ENCODE measurements around the gene DHX35. TPM values are rescaled to one million over a fixed set of nuclear protein-coding genes. Genes with fewer than 3 reads are reported as not detected.

Gene DHX35
- total and polyA plus RNA-seq, 2 of the 8 experiments (the other 6 are each of a cell fraction or from before 2014, with no cell fraction given) = 21.9 to 27.7 TPM

GRCh38 chr20:39036011-39036410, 73.9 kb downstream of the DHX35 start:
- no peak overlapping the region for H2AK5ac ChIP-seq (ENCODE audit: low read depth, low read length)
- no peak overlapping the region for H3K18ac ChIP-seq (ENCODE audit: extremely low read depth, low read length)
- H3K27ac ChIP-seq (ENCODE audit: low read depth, low read length) = no peak overlapping the region
- no peak overlapping the region for H2BK20ac ChIP-seq (ENCODE audit: low read length)
- no peak overlapping the region for H2BK120ac ChIP-seq (replicated peaks; ENCODE audit: low read depth, low read length)
- FAIRE-seq = no peak
- no peak overlapping the region for H3K23ac ChIP-seq (ENCODE audit: insufficient read length)
- CTCF ChIA-PET (ENCODE audit: partially characterized antibody) = interaction anchor here (0.9 kb wide), 1 partner anchor 12 kb away, joined by 3 read pairs; no protein-coding TSS in a partner anchor
- no peaks in the 10 kb centered on the region for H3K79me1 ChIP-seq (ENCODE audit: low read depth, low read length)
- peaks cover 11 to 35% (median 26%) of the 10 kb centered on the region in 4 experiments; a peak in 6 of 8 replicates for H3K36me3 ChIP-seq (ENCODE audit: control insufficient read depth in 2 of 4, insufficient read depth in 4 of 4, low read length in 3 of 4)
- H2BK5ac ChIP-seq (ENCODE audit: low read depth, low read length) = no peak overlapping the region
- no peak overlapping the region for H4K8ac ChIP-seq (ENCODE audit: extremely low read depth, insufficient read depth, low read length)
- H2BK12ac ChIP-seq (ENCODE audit: low read depth, low read length) = no peak overlapping the region
- no peak overlapping the region for H3K56ac ChIP-seq (replicated peaks; ENCODE audit: insufficient read length, low read depth, low read length)
- POLR2A ChIA-PET (ENCODE audit: partially characterized antibody) = interaction anchor here (0.7 to 0.9 kb wide), 2 partner anchors 9 to 10 kb away, joined by 3 read pairs; no protein-coding TSS in a partner anchor
- no peak for DNase-seq (ENCODE audit: low read depth in 1 of 2, low spot score in 2 of 2)
- H3K4me2 ChIP-seq (ENCODE audit: insufficient read depth in 1 of 2, low read depth in 2 of 2, low read length in 2 of 2) = no peak overlapping the region
- WGBS, 2 experiments (ENCODE audit: extremely low coverage in 1 of 2, insufficient coverage in 1 of 2, insufficient read length in 1 of 2, insufficient replicate concordance in 2 of 2, low coverage in 1 of 2, low lambda C conversion rate in 2 of 2, missing lambda C conversion rate in 1 of 2) = 91% methylated on average over 1 of the region's 1 CpG; no CpG with 5 or more reads in 1 of the 2 experiments
- no peaks in the 10 kb centered on the region for H3K9me3 ChIP-seq (ENCODE audit: insufficient read depth in 2 of 2, low read depth in 1 of 2, low read length in 1 of 2)
- H3K79me2 ChIP-seq (ENCODE audit: control insufficient read depth in 1 of 2, insufficient read depth in 2 of 2, low read length in 2 of 2) = no peaks in the 10 kb centered on the region
- H3K9ac ChIP-seq (replicated peaks in 1 of 4; ENCODE audit: extremely low read depth in 1 of 4, low read depth in 3 of 4, low read length in 3 of 4) = no peak overlapping the region
- H3K14ac ChIP-seq (ENCODE audit: insufficient read length) = no peak overlapping the region
- H3K27me3 ChIP-seq (replicated peaks in 1 of 4; ENCODE audit: control insufficient read depth in 3 of 4, extremely low read depth in 1 of 4, insufficient read depth in 3 of 4, low read length in 3 of 4) = no peaks in the 10 kb centered on the region; a peak in 1 of 7 replicates
- H3K4me3 ChIP-seq (ENCODE audit: extremely low read depth in 1 of 4, insufficient read depth in 2 of 4, low read depth in 3 of 4, low read length in 4 of 4) = no peak overlapping the region
- H2BK15ac ChIP-seq (ENCODE audit: low read length) = no peak overlapping the region
- H3K4me1 ChIP-seq (replicated peaks in 1 of 4; ENCODE audit: control insufficient read depth in 3 of 4, insufficient read depth in 4 of 4, low read length in 3 of 4) = no peaks in the 10 kb centered on the region
- no peak overlapping the region for H4K91ac ChIP-seq (replicated peaks; ENCODE audit: insufficient read length, low read length)
- H2AFZ ChIP-seq (ENCODE audit: low read length) = no peak overlapping the region
- H3K4ac ChIP-seq (replicated peaks; ENCODE audit: insufficient read length, low read depth, low read length) = no peak overlapping the region
- no peaks in the 10 kb centered on the region for H3K23me2 ChIP-seq (ENCODE audit: low read depth, low read length)
- no peak overlapping the region for H4K5ac ChIP-seq (ENCODE audit: insufficient read length, low read depth, low read length)
- no peaks in the 10 kb centered on the region for H4K20me1 ChIP-seq (replicated peaks in 1 of 2; ENCODE audit: control insufficient read depth in 1 of 2, insufficient read depth in 2 of 2, low read length in 2 of 2)
- TF ChIP-seq PHF8 (conservative IDR thresholded peaks at IDR 0.05; ENCODE audit: low read depth, low read length) (no peak), HDAC2 (IDR thresholded peaks at IDR 0.05; ENCODE audit: borderline replicate concordance in 1 of 2, low read depth in 2 of 2, low read length in 2 of 2) (no peak), BCL11A (IDR thresholded peaks at IDR 0.05; ENCODE audit: low read depth in 2 of 2, low read length in 2 of 2) (no peak), CTCF (IDR thresholded peaks at IDR 0.05; ENCODE audit: control extremely low read depth in 1 of 3, insufficient read depth in 1 of 3, low read depth in 1 of 3, low read length in 3 of 3) (no peak), ASH2L (IDR thresholded peaks at IDR 0.05; ENCODE audit: low read length) (no peak), YY1 (IDR thresholded peaks at IDR 0.05; ENCODE audit: low read depth, low read length) (no peak), RXRA (IDR thresholded peaks at IDR 0.05; ENCODE audit: insufficient read depth, low read depth, low read length) (no peak), JUN (IDR thresholded peaks at IDR 0.05; ENCODE audit: low read depth, low read length) (no peak), SP2 (IDR thresholded peaks at IDR 0.05; ENCODE audit: low read length) (no peak), ATF3 (IDR thresholded peaks at IDR 0.05; ENCODE audit: insufficient read depth, low read depth, low read length) (no peak), POLR2A (IDR thresholded peaks at IDR 0.05; ENCODE audit: control extremely low read depth in 1 of 2, low read depth in 2 of 2, low read length in 2 of 2) (no peak), BACH1 (IDR thresholded peaks at IDR 0.05; ENCODE audit: low read length) (no peak)
